Anterior cingulate cortex (tissue), 58 donors: ENCODE data around the gene TBC1D17.

Experiments used
- DNase-seq, 58 donors: peaks; one replicate each; lab custom pipeline; 2025; lab: John Stamatoyannopoulos, UW

Gene TBC1D17

GRCh38 chr19:49930483-49931011 lies 53.0 kb downstream of the TBC1D17 start:
- peak in 1 of 58 donors; percentile 18 for DNase-seq

DNA sequence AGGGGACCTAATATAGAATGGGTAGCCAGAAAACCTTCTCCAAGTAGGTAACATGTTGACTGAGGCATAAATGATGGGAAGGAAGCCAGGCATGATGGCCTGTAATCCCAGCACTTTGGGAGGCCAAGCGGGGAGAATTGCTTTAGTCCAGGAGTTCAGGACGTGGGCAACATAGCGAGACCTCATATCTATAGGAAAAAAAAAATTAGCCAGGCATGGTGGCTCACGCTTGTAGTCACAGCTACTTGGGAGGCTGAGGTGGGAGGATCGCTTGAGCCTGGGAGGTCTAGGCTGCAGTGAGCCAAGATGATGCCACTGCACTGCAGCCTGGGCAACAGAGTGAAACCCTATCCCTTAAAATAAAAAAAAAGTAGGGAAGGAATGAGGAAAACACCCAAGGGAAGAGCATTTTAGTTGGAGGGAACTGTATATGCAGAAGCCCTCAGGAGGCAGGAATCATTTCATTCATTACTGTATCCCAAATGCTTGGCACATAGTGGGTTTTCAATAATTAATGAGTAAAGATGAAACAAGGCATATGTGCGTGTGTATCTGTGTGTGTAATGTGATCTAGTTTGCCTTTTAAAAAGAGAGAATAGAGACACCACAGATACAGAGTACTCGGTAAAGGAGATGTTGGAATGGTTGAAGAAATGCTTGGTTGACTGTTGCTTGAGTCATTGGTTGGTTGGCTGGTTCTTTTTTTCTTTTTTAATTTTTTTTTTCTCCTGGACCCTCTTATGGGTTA lies 54.0 kb downstream of the TBC1D17 start:
- no peak for DNase-seq

- DNase-seq: no peak
Measured at GRCh38 chr19:49932041-49932451, 54.5 kb downstream of the TBC1D17 start.

DNA sequence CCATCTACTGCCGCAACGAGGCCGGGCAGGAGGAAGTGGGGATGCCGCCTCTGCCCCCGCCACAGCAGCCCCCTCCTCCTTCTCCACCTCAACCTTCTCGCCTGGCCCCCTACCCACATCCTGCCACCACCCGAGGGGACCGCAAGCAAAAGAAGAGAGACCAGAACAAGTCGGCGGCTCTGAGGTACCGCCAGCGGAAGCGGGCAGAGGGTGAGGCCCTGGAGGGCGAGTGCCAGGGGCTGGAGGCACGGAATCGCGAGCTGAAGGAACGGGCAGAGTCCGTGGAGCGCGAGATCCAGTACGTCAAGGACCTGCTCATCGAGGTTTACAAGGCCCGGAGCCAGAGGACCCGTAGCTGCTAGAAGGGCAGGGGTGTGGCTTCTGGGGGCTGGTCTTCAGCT lies 55.2 kb downstream of the TBC1D17 start:
- DNase-seq: no peak

- no peak for DNase-seq
Measured at GRCh38 chr19:49933643-49934042, 56.1 kb downstream of the TBC1D17 start.

DNA sequence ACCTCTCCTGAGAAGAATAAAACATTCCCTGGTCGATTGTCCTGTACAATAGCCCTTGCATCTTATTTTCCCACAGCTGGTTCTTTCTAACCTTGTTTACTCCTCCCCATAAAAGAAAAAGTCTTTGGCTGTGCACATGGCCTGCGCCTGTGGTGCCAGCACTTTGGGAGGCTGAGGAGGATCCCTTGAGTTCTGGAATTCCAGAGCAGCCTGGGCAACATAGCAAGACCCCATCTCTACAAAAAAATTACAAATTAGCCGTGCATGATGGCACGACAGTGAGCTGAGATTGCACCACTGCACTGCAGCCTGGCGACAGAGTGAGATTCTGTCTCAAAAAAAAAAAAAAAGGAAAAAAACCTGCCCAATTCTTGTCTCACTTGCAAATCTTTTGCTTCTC lies 59.0 kb downstream of the TBC1D17 start:
- DNase-seq: no peak

GRCh38 chr19:49937750-49938381 lies 60.4 kb downstream of the TBC1D17 start:
- peak in 53 of 58 donors; percentile 3 to 84 (median 43) for DNase-seq
